Measurements from ENCODE around the gene MCRIP1. TPM values are rescaled to one million over a fixed set of nuclear protein-coding genes. Genes with fewer than 3 reads are reported as not detected.
A peak's percentile ranks its signal among the peaks of the same experiment; 100 is the strongest.

The MCRIP1 gene
- total and polyA plus RNA-seq, 9 of the 15 experiments (the other 6 are each of a cell fraction or from before 2014, with no cell fraction given): 0.39 to 35.8 (median 9.7) TPM

DNA sequence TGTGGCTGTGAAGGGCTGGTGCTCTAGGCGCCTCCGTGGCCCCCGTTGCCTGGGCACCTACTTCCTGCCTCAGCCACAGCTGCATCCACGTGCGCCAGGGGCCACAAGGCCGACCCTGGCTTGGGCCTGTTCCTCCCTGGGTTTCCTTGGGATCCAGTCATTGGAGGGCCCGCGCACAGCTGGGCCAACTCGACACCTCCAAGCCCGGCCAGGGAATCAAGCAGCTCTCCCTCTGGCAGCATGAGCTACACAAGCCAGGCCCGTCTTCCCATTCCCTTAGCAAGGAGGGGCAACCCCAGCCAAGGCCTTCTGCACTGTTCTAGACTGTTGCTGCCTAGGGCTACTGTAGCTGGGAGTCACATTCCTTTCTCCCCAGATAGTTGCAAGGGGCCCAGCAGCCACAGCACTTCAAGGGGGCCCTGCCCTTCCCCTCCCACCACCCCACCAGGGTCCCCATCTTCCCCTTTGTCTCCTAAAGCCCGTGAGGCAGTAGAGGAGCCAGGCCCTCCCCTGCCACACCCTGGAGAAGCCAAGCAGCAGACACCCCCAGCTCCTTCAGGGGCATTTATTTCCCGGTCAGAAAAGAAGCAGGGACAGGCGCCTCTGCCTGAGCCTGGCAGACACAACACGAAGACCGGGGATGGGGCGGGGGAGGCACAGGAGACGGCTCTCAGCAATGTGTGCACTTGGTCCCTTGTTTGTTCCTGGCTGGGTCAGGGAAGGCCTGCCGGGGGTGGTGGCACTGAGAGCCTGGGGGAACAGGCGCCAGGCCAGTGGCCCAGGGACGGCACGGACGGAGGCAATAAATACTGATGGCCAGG, 34.3 kb upstream of the MCRIP1 start (continued):
- TF ChIP-seq ZBED1 (IDR thresholded peaks at IDR 0.05) (0 out of 2 replicates have a peak, but pooled peaks have one; percentile 24), THRAP3 (IDR thresholded peaks at IDR 0.05; ENCODE audit: borderline replicate concordance) (0 out of 2 replicates have a peak, but pooled peaks have one; percentile 7), GABPB2 (CRISPR knock-in tag; conservative IDR thresholded peaks at IDR 0.05) (no peak; the same call in none of the 2 replicates), NFATC3 (IDR thresholded peaks at IDR 0.05) (0 out of 2 replicates have a peak, but pooled peaks have one; percentile 32), KDM1A (IDR thresholded peaks at IDR 0.05) (no peak), ZNF23 (CRISPR knock-in tag; IDR thresholded peaks at IDR 0.05) (0 out of 2 replicates have a peak, but pooled peaks have one; percentile 5), GATA2 (CRISPR knock-in tag; IDR thresholded peaks at IDR 0.05) (no peak), ZFPM2 (CRISPR knock-in tag; IDR thresholded peaks at IDR 0.05) (peak; percentile 3; the same call in 1 of the 2 replicates), ZNF699 (CRISPR knock-in tag; IDR thresholded peaks at IDR 0.05; ENCODE audit: insufficient replicate concordance) (no peak), SIN3A (IDR thresholded peaks at IDR 0.05; ENCODE audit: borderline replicate concordance in 2 of 2, control insufficient read depth in 1 of 2, low read depth in 2 of 2, low read length in 2 of 2) (0 out of 4 replicates have a peak, but pooled peaks of 1 of the 2 experiments have one; percentile 2), NFIC (IDR thresholded peaks at IDR 0.05) (no peak), FIP1L1 (IDR thresholded peaks at IDR 0.05; ENCODE audit: low read depth, low read length, poor library complexity, severe bottlenecking) (peak; percentile 97), CHD2 (IDR thresholded peaks at IDR 0.05; ENCODE audit: low read depth, low read length) (0 out of 2 replicates have a peak, but pooled peaks have one; percentile 14), ZNF212 (CRISPR knock-in tag; IDR thresholded peaks at IDR 0.05) (no peak), FUS (optimal IDR thresholded peaks at IDR 0.05; ENCODE audit: low read depth, low read length) (peak; percentile 45), TAF7 (tag; IDR thresholded peaks at IDR 0.05) (no peak)
- TF ChIP-seq, protein P1, sequence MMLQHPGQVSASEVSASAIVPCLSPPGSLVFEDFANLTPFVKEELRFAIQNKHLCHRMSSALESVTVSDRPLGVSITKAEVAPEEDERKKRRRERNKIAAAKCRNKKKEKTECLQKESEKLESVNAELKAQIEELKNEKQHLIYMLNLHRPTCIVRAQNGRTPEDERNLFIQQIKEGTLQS (IDR thresholded peaks at IDR 0.05): no peak
- TF ChIP-seq, protein P1 (CRISPR knock-in tag; conservative IDR thresholded peaks at IDR 0.05): no peak
- TF ChIP-seq, protein P2, sequence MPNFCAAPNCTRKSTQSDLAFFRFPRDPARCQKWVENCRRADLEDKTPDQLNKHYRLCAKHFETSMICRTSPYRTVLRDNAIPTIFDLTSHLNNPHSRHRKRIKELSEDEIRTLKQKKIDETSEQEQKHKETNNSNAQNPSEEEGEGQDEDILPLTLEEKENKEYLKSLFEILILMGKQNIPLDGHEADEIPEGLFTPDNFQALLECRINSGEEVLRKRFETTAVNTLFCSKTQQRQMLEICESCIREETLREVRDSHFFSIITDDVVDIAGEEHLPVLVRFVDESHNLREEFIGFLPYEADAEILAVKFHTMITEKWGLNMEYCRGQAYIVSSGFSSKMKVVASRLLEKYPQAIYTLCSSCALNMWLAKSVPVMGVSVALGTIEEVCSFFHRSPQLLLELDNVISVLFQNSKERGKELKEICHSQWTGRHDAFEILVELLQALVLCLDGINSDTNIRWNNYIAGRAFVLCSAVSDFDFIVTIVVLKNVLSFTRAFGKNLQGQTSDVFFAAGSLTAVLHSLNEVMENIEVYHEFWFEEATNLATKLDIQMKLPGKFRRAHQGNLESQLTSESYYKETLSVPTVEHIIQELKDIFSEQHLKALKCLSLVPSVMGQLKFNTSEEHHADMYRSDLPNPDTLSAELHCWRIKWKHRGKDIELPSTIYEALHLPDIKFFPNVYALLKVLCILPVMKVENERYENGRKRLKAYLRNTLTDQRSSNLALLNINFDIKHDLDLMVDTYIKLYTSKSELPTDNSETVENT (CRISPR knock-in tag; IDR thresholded peaks at IDR 0.05): no peak
- TF ChIP-seq, protein P3, sequence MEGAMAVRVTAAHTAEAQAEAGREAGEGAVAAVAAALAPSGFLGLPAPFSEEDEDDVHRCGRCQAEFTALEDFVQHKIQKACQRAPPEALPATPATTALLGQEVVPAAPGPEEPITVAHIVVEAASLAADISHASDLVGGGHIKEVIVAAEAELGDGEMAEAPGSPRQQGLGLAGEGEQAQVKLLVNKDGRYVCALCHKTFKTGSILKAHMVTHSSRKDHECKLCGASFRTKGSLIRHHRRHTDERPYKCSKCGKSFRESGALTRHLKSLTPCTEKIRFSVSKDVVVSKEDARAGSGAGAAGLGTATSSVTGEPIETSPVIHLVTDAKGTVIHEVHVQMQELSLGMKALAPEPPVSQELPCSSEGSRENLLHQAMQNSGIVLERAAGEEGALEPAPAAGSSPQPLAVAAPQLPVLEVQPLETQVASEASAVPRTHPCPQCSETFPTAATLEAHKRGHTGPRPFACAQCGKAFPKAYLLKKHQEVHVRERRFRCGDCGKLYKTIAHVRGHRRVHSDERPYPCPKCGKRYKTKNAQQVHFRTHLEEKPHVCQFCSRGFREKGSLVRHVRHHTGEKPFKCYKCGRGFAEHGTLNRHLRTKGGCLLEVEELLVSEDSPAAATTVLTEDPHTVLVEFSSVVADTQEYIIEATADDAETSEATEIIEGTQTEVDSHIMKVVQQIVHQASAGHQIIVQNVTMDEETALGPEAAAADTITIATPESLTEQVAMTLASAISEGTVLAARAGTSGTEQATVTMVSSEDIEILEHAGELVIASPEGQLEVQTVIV (CRISPR knock-in tag; IDR thresholded peaks at IDR 0.05; ENCODE audit: borderline replicate concordance): peak; percentile 75
- TF ChIP-seq, protein P4, sequence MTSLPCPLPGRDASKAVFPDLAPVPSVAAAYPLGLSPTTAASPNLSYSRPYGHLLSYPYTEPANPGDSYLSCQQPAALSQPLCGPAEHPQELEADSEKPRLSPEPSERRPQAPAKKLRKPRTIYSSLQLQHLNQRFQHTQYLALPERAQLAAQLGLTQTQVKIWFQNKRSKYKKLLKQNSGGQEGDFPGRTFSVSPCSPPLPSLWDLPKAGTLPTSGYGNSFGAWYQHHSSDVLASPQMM (CRISPR knock-in tag; IDR thresholded peaks at IDR 0.05): no peak

Measured in K562 (cell line).